Measurements from ENCODE around the gene RABGGTA.
A peak's percentile ranks its signal among the peaks of the same experiment; 100 is the strongest.
"Not testable (repeated sequence)": the region's sequence is repeated elsewhere in the genome, so short reads cannot be mapped to it uniquely, and the experiment has no call there.

The RABGGTA gene

GRCh38 chr14:24259282-24260025, 11.9 kb downstream of the RABGGTA start:
- DNase-seq = no peak

GRCh38 chr14:24258548-24259265, 12.7 kb downstream of the RABGGTA start:
- no peak for DNase-seq

- no peak for DNase-seq
Observed at GRCh38 chr14:24258119-24258518, 13.3 kb downstream of the RABGGTA start.

- DNase-seq = no peak
Observed at GRCh38 chr14:24256960-24257359, 14.4 kb downstream of the RABGGTA start.

GRCh38 chr14:24255931-24256711, 15.3 kb downstream of the RABGGTA start:
- no peak for DNase-seq

GRCh38 chr14:24255438-24255837, 16.0 kb downstream of the RABGGTA start:
- no peak for DNase-seq

- DNase-seq = no peak
Observed at GRCh38 chr14:24254630-24255392, 16.6 kb downstream of the RABGGTA start.

GRCh38 chr14:24253936-24254335, 17.5 kb downstream of the RABGGTA start:
- DNase-seq = no peak

GRCh38 chr14:24252289-24253124, 18.9 kb downstream of the RABGGTA start:
- no peak for DNase-seq

GRCh38 chr14:24251880-24252288, 19.5 kb downstream of the RABGGTA start:
- no peak for DNase-seq

- no peak for DNase-seq
Observed at GRCh38 chr14:24250354-24250753, 21.0 kb downstream of the RABGGTA start.

- DNase-seq = no peak
Observed at GRCh38 chr14:24249230-24250021, 22.0 kb downstream of the RABGGTA start.

- DNase-seq = no peak
Observed at GRCh38 chr14:24247422-24247821, 24.0 kb downstream of the RABGGTA start.

- DNase-seq = no peak
Observed at GRCh38 chr14:24246765-24247212, 24.6 kb downstream of the RABGGTA start.

- not testable (repeated sequence) for DNase-seq
Observed at GRCh38 chr14:24245350-24245749, 26.0 kb downstream of the RABGGTA start.

- no peak for DNase-seq
Observed at GRCh38 chr14:24243336-24243836, 28.0 kb downstream of the RABGGTA start.

GRCh38 chr14:24241829-24242443, 29.5 kb downstream of the RABGGTA start:
- DNase-seq = peak; percentile 91

GRCh38 chr14:24240110-24240918, 31.1 kb downstream of the RABGGTA start:
- no peak for DNase-seq

GRCh38 chr14:24238527-24239037, 32.8 kb downstream of the RABGGTA start:
- DNase-seq = no peak
